ENCODE results near the gene RAD51AP1. TPM values are rescaled to one million over a fixed set of nuclear protein-coding genes. Genes with fewer than 3 reads are reported as not detected.

Gene RAD51AP1
- total RNA-seq, 2 donors from 2014 or later: 5.5 to 7.6 TPM

DNA sequence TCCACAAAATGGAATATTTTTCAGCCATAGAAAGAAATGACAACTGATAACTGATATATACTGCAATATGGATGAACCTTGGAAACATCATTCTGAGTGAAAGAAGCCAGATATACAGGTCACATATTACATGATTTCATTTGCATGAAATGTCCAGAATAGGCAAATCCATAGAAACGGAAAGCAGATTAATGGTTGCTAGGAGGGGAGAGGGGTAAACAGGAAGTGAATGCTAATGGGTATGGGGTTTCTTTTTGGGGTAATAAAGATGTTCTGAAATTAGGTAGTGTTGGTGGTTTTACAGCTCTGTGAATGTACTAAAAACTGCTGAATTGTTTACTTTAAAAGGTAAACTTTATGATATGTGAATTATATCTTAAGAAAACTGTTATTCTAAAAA lies 6.5 kb downstream of the RAD51AP1 start:
- no peak overlapping the region for H3K27ac ChIP-seq
- H3K27me3 ChIP-seq (replicated peaks; ENCODE audit: insufficient read depth): no peaks in the 10 kb centered on the region
- no peaks in the 10 kb centered on the region for H3K4me1 ChIP-seq (replicated peaks)
- no peaks in the 10 kb centered on the region for H3K36me3 ChIP-seq
- intact Hi-C loops (cut with DNase I): no loop called here
- H3K9me3 ChIP-seq: no peaks in the 10 kb centered on the region
- no peak for DNase-seq (ENCODE audit: low spot score)
- no peak overlapping the region for H3K4me3 ChIP-seq
- TF ChIP-seq, protein P1, sequence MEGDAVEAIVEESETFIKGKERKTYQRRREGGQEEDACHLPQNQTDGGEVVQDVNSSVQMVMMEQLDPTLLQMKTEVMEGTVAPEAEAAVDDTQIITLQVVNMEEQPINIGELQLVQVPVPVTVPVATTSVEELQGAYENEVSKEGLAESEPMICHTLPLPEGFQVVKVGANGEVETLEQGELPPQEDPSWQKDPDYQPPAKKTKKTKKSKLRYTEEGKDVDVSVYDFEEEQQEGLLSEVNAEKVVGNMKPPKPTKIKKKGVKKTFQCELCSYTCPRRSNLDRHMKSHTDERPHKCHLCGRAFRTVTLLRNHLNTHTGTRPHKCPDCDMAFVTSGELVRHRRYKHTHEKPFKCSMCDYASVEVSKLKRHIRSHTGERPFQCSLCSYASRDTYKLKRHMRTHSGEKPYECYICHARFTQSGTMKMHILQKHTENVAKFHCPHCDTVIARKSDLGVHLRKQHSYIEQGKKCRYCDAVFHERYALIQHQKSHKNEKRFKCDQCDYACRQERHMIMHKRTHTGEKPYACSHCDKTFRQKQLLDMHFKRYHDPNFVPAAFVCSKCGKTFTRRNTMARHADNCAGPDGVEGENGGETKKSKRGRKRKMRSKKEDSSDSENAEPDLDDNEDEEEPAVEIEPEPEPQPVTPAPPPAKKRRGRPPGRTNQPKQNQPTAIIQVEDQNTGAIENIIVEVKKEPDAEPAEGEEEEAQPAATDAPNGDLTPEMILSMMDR (IDR thresholded peaks at IDR 0.05): no peak
- no peak for TF ChIP-seq POLR2A (IDR thresholded peaks at IDR 0.05)
- no peak for TF ChIP-seq POLR2AphosphoS5 (IDR thresholded peaks at IDR 0.05)
- 80% methylated on average over 1 of the region's 1 CpG for whole genome bisulfite sequencing

DNA sequence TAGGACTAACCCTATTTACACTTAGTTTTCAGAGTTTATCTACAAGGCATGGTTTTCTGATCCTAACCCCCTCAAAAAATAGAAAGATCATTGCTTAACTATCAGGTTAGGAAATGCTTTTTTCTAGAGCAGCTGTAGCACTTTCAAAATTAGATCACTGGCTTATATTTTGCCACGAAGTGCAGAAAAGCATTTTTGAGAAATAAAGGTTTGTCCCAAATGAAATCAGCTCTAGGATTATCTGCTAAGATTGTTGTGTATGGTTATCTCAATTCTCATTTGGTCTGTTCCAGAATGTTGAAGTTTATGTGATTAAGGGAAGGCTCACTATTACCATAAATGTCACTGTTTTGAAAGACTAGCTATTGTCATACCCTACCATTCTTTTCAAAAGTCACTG lies 13.5 kb downstream of the RAD51AP1 start:
- intact Hi-C loops (cut with DNase I): no loop called here
- no peaks in the 10 kb centered on the region for H3K9me3 ChIP-seq
- WGBS: 89% methylated on average over 1 of the region's 1 CpG

DNA sequence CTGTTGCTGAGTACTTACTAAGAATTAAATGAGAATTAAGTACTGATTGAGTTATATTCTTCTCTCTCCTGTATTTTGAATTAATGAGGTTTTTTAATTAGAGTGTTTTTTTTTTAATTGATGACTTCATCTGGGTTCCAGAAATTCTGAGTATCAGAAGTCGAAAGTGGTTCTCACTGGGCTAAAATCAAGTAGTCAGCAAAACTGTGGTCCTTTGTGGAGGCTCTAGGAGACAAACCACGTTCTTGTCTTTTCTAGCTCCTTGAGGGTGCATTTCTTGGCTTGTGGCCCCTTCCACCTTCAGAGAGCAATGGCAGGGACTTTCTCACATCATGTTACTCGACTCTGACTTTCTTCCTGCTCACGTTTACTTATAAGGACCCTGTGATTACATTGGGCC lies 15.3 kb downstream of the RAD51AP1 start:
- intact Hi-C loops (cut with DNase I): no loop called here
- H3K4me1 ChIP-seq (replicated peaks): no peaks in the 10 kb centered on the region
- H3K4me3 ChIP-seq: no peak overlapping the region
- no peak for DNase-seq (ENCODE audit: low spot score)
- TF ChIP-seq POLR2A (IDR thresholded peaks at IDR 0.05) (no peak), POLR2AphosphoS5 (IDR thresholded peaks at IDR 0.05) (no peak)
- TF ChIP-seq, protein P1 (IDR thresholded peaks at IDR 0.05): no peak
- H3K36me3 ChIP-seq: no peaks in the 10 kb centered on the region
- WGBS: 91% methylated on average over 4 of the region's 4 CpGs
- H3K9me3 ChIP-seq: no peaks in the 10 kb centered on the region
- no peaks in the 10 kb centered on the region for H3K27me3 ChIP-seq (replicated peaks; ENCODE audit: insufficient read depth)
- no peak overlapping the region for H3K27ac ChIP-seq

More for the DNA sequence above, 13.5 kb downstream of the RAD51AP1 start:
- Histone ChIP-seq H3K36me3 (no peaks in the 10 kb centered on the region), H3K4me1 (replicated peaks) (no peaks in the 10 kb centered on the region), H3K4me3 (no peak overlapping the region), H3K27ac (no peak overlapping the region), H3K27me3 (replicated peaks; ENCODE audit: insufficient read depth) (no peaks in the 10 kb centered on the region)
- DNase-seq (ENCODE audit: low spot score): no peak
- TF ChIP-seq, protein P1 (IDR thresholded peaks at IDR 0.05): no peak
- TF ChIP-seq POLR2AphosphoS5 (IDR thresholded peaks at IDR 0.05): no peak
- TF ChIP-seq POLR2A (IDR thresholded peaks at IDR 0.05): no peak

DNA sequence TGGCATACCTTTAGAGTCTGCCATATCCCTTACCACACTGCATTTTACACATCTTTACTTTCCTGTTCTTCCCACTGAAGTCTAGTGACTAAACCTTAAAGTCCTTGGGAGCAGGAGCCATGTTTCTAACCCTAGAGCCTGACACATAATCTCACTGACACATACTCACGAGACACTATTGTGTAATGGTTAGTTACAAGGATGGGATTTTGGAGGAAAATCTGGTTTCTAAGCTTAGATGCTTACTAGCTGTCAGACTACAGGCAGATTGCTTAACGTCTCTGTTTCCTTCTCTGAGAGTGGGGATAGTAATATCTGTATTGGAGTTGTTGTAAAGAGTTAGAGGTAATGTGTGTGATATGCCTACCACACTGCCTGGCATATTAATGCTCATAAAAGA lies 17.1 kb downstream of the RAD51AP1 start:
- no peaks in the 10 kb centered on the region for H3K9me3 ChIP-seq
- H3K27me3 ChIP-seq (replicated peaks; ENCODE audit: insufficient read depth): no peaks in the 10 kb centered on the region
- H3K4me3 ChIP-seq: no peak overlapping the region
- H3K27ac ChIP-seq: no peak overlapping the region
- intact Hi-C loops (cut with DNase I): no loop called here
- no peak for DNase-seq (ENCODE audit: low spot score)
- WGBS: 92% methylated on average over 2 of the region's 2 CpGs
- no peaks in the 10 kb centered on the region for H3K4me1 ChIP-seq (replicated peaks)
- TF ChIP-seq POLR2AphosphoS5 (IDR thresholded peaks at IDR 0.05) (no peak), POLR2A (IDR thresholded peaks at IDR 0.05) (no peak)
- TF ChIP-seq, protein P1 (IDR thresholded peaks at IDR 0.05): no peak
- H3K36me3 ChIP-seq: no peaks in the 10 kb centered on the region

DNA sequence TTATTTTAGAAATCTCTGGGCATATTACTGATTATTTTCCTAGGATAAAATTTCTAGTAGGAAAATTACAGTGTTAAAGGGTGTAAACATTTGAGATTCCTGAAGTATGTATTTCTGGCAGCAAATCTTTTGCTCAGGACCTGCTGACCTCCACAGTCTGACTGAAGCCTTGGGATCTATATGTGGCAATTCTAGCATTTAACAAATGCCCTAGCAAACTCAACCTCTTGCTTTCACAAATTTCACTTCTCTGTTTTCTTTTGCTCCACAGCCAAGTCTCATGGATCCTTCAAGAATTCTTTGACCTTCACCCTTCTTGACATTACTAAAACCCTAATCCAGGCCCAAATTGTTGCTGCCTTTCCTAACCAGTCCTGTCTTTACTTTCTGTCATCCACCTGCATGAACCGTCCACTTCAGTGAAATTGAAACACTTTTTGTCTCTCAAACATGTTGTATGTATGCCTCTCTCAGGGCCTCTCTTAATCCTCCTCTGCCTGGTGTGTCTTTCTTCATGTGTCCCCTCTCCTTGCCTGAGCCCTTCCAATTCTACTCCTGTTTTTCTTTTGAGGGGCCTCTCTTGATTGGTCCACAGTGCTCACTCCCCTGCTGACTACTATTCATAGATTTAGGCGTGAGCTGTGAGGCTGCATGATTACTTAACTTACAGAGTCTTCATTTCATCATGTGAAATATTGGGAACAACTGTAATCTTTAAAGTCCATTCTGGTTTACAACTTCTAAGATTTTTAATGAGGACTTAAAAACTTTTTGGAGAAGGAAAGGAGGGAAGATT lies 18.2 kb downstream of the RAD51AP1 start:
- TF ChIP-seq POLR2A (IDR thresholded peaks at IDR 0.05) (no peak), POLR2AphosphoS5 (IDR thresholded peaks at IDR 0.05) (no peak)
- TF ChIP-seq, protein P1 (IDR thresholded peaks at IDR 0.05): no peak
- H3K9me3 ChIP-seq: no peaks in the 10 kb centered on the region
- H3K4me3 ChIP-seq: no peak overlapping the region
- intact Hi-C loops (cut with DNase I): no loop called here
- H3K27me3 ChIP-seq (replicated peaks; ENCODE audit: insufficient read depth): no peaks in the 10 kb centered on the region
- no peak for DNase-seq (ENCODE audit: low spot score)
- H3K36me3 ChIP-seq: no peaks in the 10 kb centered on the region
- H3K4me1 ChIP-seq (replicated peaks): no peaks in the 10 kb centered on the region
- H3K27ac ChIP-seq: no peak overlapping the region
- 85% methylated on average over 2 of the region's 2 CpGs for WGBS

All from prostate gland (tissue), 2 donors.